GM23338 (cell line): Measurements from ENCODE around the gene DDX60. TPM values are rescaled to one million over a fixed set of nuclear protein-coding genes. Genes with fewer than 3 reads are reported as not detected.

Experiments used
- ATAC-seq: fragments of 200-7000 bp; cut with Tn5 transposase; 3 replicates; pipeline ENCODE4 v1.9.1; 2020
- DNase-seq: peaks from one replicate; pipeline ENCODE4 v3.0.0-alpha.2; 2015; ENCODE audit warnings: low spot score
- H2AFZ ChIP-seq: fragments of 200-600 bp; sonication (generic); 2 replicates; pipeline ENCODE4 v1.8.0; 2016; ENCODE audit warnings: antibody characterized with exemption, mild to moderate bottlenecking, moderate library complexity
- H3F3A ChIP-seq: fragments of 200-600 bp; sonication (generic); replicated peaks from 2 replicates; pipeline ENCODE4 v1.8.0; 2017; ENCODE audit warnings: antibody characterized with exemption, mixed run types, low read depth
- H3K27ac ChIP-seq: fragments of 200-600 bp; sonication (generic); 2 replicates; pipeline ENCODE4 v1.6.1; 2016; ENCODE audit warnings: low read depth
- H3K27me3 ChIP-seq: fragments of 200-600 bp; sonication (generic); 2 replicates; pipeline ENCODE4 v1.8.0; 2016; ENCODE audit warnings: mild to moderate bottlenecking, mixed run types, moderate library complexity; ENCODE audit not compliant: insufficient read depth
- H3K36me3 ChIP-seq: fragments of 200-600 bp; sonication (generic); 2 replicates; pipeline ENCODE4 v1.8.0; 2016; ENCODE audit warnings: mild to moderate bottlenecking; ENCODE audit not compliant: insufficient read depth
- H3K4me1 ChIP-seq: fragments of 200-600 bp; sonication (generic); 2 replicates; pipeline ENCODE4 v1.8.0; 2016; ENCODE audit warnings: mild to moderate bottlenecking, moderate library complexity; ENCODE audit not compliant: insufficient read depth
- H3K4me2 ChIP-seq: fragments of 200-600 bp; sonication (generic); 2 replicates; pipeline ENCODE4 v1.7.1; 2017; ENCODE audit warnings: mixed run types
- H3K4me3 ChIP-seq: fragments of 200-600 bp; sonication (generic); 2 replicates; pipeline ENCODE4 v1.6.1; 2016; ENCODE audit warnings: mixed run types
- H3K79me2 ChIP-seq: fragments of 200-600 bp; sonication (generic); replicated peaks from 2 replicates; pipeline ENCODE4 v1.8.0; 2017; ENCODE audit warnings: mild to moderate bottlenecking; ENCODE audit not compliant: insufficient read depth
- H3K9me2 ChIP-seq: fragments of 200-600 bp; sonication (generic); 2 replicates; pipeline ENCODE4 v1.8.0; 2017; ENCODE audit not compliant: insufficient read depth
- H4K20me1 ChIP-seq: fragments of 200-600 bp; sonication (generic); replicated peaks from 2 replicates; pipeline ENCODE4 v1.8.0; 2017; ENCODE audit warnings: mild to moderate bottlenecking; ENCODE audit not compliant: insufficient read depth
- H3K27ac Mint-ChIP-seq: 2 replicates; pipeline ENCODE4 v1.8.0; 2020; ENCODE audit warnings: inconsistent platforms, mild to moderate bottlenecking, moderate library complexity, mixed read lengths
- H3K27me3 Mint-ChIP-seq: 3 replicates; pipeline ENCODE4 v1.8.0; 2022; ENCODE audit warnings: low read depth, mild to moderate bottlenecking, moderate library complexity, mixed read lengths, inconsistent platforms; ENCODE audit not compliant: insufficient read depth, poor library complexity
- H3K36me3 Mint-ChIP-seq: 3 replicates; pipeline ENCODE4 v1.8.0; 2021; ENCODE audit warnings: low read depth, mild to moderate bottlenecking, inconsistent platforms, moderate library complexity, mixed read lengths
- H3K4me1 Mint-ChIP-seq: 3 replicates; pipeline ENCODE4 v1.8.0; 2020; ENCODE audit warnings: mild to moderate bottlenecking, inconsistent platforms, mixed read lengths
- H3K4me3 Mint-ChIP-seq: 3 replicates; pipeline ENCODE4 v1.8.0; 2021; ENCODE audit warnings: moderate library complexity, mild to moderate bottlenecking, inconsistent platforms, mixed read lengths
- H3K9me3 Mint-ChIP-seq: 3 replicates; pipeline ENCODE4 v1.8.0; 2020; ENCODE audit warnings: moderate library complexity, mild to moderate bottlenecking, inconsistent platforms, mixed read lengths
- CREB1 ChIP-seq: fragments of 250-450 bp; sonication (Bioruptor Pico); IDR thresholded peaks from 2 replicates; pipeline ENCODE4 v1.5.0; 2020; ENCODE audit warnings: low read depth, mild to moderate bottlenecking, moderate library complexity
- EZH2 ChIP-seq: fragments of 200-600 bp; sonication (generic); IDR thresholded peaks from one replicate; pipeline ENCODE4 v1.8.0; 2017; ENCODE audit warnings: antibody characterized with exemption, mild to moderate bottlenecking, low read depth; ENCODE audit not compliant: unreplicated experiment
- EZH2phosphoT487 ChIP-seq: fragments of 200-600 bp; sonication (generic); IDR thresholded peaks from one replicate; pipeline ENCODE4 v1.8.1; 2018; ENCODE audit warnings: antibody characterized with exemption; ENCODE audit not compliant: unreplicated experiment
- JUNB ChIP-seq: IDR thresholded peaks from one replicate; pipeline ENCODE4 v1.6.1; 2016; ENCODE audit warnings: antibody characterized with exemption; ENCODE audit not compliant: unreplicated experiment
- POLR2AphosphoS5 ChIP-seq: IDR thresholded peaks from 2 replicates; pipeline ENCODE4 v1.6.1; 2016; ENCODE audit warnings: antibody characterized with exemption, low read depth
- ZNF114 ChIP-seq: fragments of 250-450 bp; sonication (Bioruptor Pico); IDR thresholded peaks from 2 replicates; pipeline ENCODE4 v1.5.0; 2020; ENCODE audit warnings: mild to moderate bottlenecking, moderate library complexity
- ZNF331 ChIP-seq: fragments of 250-450 bp; sonication (Bioruptor Pico); IDR thresholded peaks from 2 replicates; pipeline ENCODE4 v1.5.0; 2020; ENCODE audit warnings: low read depth, mild to moderate bottlenecking, moderate library complexity
- polyA plus RNA-seq: library from polyadenylated mRNA; unstranded; fragments of >200 nt; fragmentation: Nextera tagmentation; extraction: Ambion mirVana; gene quantifications from 2 replicates; pipeline ENCODE4 v1.2.1, GENCODE V29; 2016
- total RNA-seq: library from RNA; depleted of rRNA; stranded (reverse); fragments of >200 nt; shearing (Covaris generic); gene quantifications from 2 replicates; pipeline ENCODE4 v1.2.3, GENCODE V29; 2014
- TF ChIP-seq, protein P1 (sequence below): fragments of 250-450 bp; sonication (Bioruptor Pico); IDR thresholded peaks from 2 replicates; pipeline ENCODE4 v1.5.0; 2020; ENCODE audit warnings: mild to moderate bottlenecking, moderate library complexity
- TF ChIP-seq, protein P2 (sequence below), 2 experiments: fragments of 200-600 bp in 1 of 2; sonication (generic) in 1 of 2; conservative IDR thresholded peaks; 2 replicates each; pipeline versions ENCODE4 v1.5.1 to v1.6.1; 2016 to 2017; ENCODE audit warnings: antibody characterized with exemption in 2 of 2, low read depth in 2 of 2, mild to moderate bottlenecking in 2 of 2, moderate library complexity in 1 of 2
- TF ChIP-seq, protein P3 (sequence below): IDR thresholded peaks from one replicate; pipeline ENCODE4 v1.6.1; 2018; ENCODE audit warnings: antibody characterized with exemption; ENCODE audit not compliant: unreplicated experiment

Gene DDX60
- total and polyA plus RNA-seq, 2 experiments from 2014 or later = 1.0 to 1.4 TPM

DNA sequence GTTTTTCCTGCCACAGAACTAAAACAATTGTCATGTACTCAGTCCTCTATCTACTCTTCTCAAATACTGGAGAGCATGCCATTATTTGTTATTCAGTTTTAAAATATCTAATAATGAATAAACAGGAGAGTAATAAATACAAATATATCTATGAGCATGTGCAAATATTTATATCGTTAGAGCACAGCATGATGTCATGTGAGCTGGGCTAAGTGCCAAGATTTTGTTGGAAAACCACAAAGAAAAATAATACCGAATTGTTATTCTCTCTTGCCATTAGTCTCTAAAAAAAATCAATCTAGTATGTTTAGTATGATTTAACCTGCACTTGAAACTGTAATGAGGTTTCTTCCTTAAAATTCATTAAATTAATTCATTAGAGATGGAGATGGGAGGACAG, 97.3 kb downstream of the DDX60 start:
- no peak overlapping the region for H3K27ac Mint-ChIP-seq
- 0 out of 2 replicates have a peak, but pooled peaks cover 6% of the 10 kb centered on the region for H3K9me2 ChIP-seq
- no peaks in the 10 kb centered on the region for H3K27me3 ChIP-seq
- H3K27ac ChIP-seq = no peak overlapping the region
- H3K79me2 ChIP-seq = no peaks in the 10 kb centered on the region
- no peak overlapping the region for H3K4me3 ChIP-seq
- peaks cover 3% of the 10 kb centered on the region; the same call in 1 of the 3 replicates for H3K4me1 Mint-ChIP-seq
- H3K36me3 Mint-ChIP-seq = peaks cover 4% of the 10 kb centered on the region; the same call in 1 of the 3 replicates
- H3K36me3 ChIP-seq = no peaks in the 10 kb centered on the region
- no peak overlapping the region for H3K4me3 Mint-ChIP-seq
- no peaks in the 10 kb centered on the region for H3F3A ChIP-seq
- no peaks in the 10 kb centered on the region for H4K20me1 ChIP-seq
- no peaks in the 10 kb centered on the region for H3K27me3 Mint-ChIP-seq
- no peak overlapping the region for H3K4me2 ChIP-seq
- DNase-seq (no peak), ATAC-seq (no peak)
- no peaks in the 10 kb centered on the region for H3K4me1 ChIP-seq
- H3K9me3 Mint-ChIP-seq = peaks cover 5% of the 10 kb centered on the region; the same call in 1 of the 3 replicates
- H2AFZ ChIP-seq = no peak overlapping the region
- no peak for TF ChIP-seq EZH2phosphoT487
- no peak for TF ChIP-seq POLR2AphosphoS5
- TF ChIP-seq JUNB = no peak
- TF ChIP-seq, protein P1, sequence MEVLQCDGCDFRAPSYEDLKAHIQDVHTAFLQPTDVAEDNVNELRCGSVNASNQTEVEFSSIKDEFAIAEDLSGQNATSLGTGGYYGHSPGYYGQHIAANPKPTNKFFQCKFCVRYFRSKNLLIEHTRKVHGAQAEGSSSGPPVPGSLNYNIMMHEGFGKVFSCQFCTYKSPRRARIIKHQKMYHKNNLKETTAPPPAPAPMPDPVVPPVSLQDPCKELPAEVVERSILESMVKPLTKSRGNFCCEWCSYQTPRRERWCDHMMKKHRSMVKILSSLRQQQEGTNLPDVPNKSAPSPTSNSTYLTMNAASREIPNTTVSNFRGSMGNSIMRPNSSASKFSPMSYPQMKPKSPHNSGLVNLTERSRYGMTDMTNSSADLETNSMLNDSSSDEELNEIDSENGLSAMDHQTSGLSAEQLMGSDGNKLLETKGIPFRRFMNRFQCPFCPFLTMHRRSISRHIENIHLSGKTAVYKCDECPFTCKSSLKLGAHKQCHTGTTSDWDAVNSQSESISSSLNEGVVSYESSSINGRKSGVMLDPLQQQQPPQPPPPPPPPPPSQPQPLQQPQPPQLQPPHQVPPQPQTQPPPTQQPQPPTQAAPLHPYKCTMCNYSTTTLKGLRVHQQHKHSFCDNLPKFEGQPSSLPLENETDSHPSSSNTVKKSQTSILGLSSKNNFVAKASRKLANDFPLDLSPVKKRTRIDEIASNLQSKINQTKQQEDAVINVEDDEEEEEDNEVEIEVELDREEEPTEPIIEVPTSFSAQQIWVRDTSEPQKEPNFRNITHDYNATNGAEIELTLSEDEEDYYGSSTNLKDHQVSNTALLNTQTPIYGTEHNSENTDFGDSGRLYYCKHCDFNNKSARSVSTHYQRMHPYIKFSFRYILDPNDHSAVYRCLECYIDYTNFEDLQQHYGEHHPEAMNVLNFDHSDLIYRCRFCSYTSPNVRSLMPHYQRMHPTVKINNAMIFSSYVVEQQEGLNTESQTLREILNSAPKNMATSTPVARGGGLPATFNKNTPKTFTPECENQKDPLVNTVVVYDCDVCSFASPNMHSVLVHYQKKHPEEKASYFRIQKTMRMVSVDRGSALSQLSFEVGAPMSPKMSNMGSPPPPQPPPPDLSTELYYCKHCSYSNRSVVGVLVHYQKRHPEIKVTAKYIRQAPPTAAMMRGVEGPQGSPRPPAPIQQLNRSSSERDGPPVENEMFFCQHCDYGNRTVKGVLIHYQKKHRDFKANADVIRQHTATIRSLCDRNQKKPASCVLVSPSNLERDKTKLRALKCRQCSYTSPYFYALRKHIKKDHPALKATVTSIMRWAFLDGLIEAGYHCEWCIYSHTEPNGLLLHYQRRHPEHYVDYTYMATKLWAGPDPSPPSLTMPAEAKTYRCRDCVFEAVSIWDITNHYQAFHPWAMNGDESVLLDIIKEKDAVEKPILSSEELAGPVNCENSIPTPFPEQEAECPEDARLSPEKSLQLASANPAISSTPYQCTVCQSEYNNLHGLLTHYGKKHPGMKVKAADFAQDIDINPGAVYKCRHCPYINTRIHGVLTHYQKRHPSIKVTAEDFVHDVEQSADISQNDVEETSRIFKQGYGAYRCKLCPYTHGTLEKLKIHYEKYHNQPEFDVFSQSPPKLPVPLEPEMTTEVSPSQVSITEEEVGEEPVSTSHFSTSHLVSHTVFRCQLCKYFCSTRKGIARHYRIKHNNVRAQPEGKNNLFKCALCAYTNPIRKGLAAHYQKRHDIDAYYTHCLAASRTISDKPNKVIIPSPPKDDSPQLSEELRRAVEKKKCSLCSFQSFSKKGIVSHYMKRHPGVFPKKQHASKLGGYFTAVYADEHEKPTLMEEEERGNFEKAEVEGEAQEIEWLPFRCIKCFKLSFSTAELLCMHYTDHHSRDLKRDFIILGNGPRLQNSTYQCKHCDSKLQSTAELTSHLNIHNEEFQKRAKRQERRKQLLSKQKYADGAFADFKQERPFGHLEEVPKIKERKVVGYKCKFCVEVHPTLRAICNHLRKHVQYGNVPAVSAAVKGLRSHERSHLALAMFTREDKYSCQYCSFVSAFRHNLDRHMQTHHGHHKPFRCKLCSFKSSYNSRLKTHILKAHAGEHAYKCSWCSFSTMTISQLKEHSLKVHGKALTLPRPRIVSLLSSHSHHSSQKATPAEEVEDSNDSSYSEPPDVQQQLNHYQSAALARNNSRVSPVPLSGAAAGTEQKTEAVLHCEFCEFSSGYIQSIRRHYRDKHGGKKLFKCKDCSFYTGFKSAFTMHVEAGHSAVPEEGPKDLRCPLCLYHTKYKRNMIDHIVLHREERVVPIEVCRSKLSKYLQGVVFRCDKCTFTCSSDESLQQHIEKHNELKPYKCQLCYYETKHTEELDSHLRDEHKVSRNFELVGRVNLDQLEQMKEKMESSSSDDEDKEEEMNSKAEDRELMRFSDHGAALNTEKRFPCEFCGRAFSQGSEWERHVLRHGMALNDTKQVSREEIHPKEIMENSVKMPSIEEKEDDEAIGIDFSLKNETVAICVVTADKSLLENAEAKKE = no peak
- TF ChIP-seq ZNF114 (CRISPR knock-in tag) = no peak

DNA sequence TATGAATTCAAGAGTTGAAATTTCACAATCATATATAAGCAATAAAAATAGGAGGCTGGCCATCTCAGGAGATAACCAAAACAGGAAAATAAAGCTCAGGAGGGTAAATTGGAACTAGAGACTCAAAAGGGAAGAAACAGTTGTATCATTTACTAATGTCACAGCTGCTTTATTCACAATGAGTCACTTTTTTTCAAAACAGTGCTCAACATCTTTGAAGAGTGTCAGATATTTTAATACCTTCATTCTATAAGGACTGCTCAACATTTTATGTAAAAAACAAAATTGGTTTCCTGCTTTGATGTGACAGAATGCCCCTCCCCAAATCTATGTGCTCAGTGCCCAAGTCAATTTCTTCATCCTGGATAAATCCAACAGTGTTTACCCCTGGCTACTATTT, 97.7 kb downstream of the DDX60 start:
- H3K4me3 ChIP-seq = no peak overlapping the region
- H3K27me3 ChIP-seq = no peaks in the 10 kb centered on the region
- H3F3A ChIP-seq = no peaks in the 10 kb centered on the region
- H3K27me3 Mint-ChIP-seq = no peaks in the 10 kb centered on the region
- H4K20me1 ChIP-seq = no peaks in the 10 kb centered on the region
- no peak overlapping the region for H3K27ac ChIP-seq
- H3K4me1 Mint-ChIP-seq = peaks cover 3% of the 10 kb centered on the region; the same call in 1 of the 3 replicates
- peaks cover 4% of the 10 kb centered on the region; the same call in 1 of the 3 replicates for H3K36me3 Mint-ChIP-seq
- 0 out of 2 replicates have a peak, but pooled peaks cover 6% of the 10 kb centered on the region for H3K9me2 ChIP-seq
- no peak overlapping the region for H2AFZ ChIP-seq
- H3K27ac Mint-ChIP-seq = no peak overlapping the region
- no peak overlapping the region for H3K4me3 Mint-ChIP-seq
- DNase-seq (no peak), ATAC-seq (no peak)
- no peak overlapping the region for H3K4me2 ChIP-seq
- H3K36me3 ChIP-seq = no peaks in the 10 kb centered on the region
- no peaks in the 10 kb centered on the region for H3K79me2 ChIP-seq
- peaks cover 5% of the 10 kb centered on the region; the same call in 1 of the 3 replicates for H3K9me3 Mint-ChIP-seq
- no peaks in the 10 kb centered on the region for H3K4me1 ChIP-seq
- TF ChIP-seq ZNF331 (CRISPR knock-in tag) = no peak
- no peak for TF ChIP-seq ZNF114 (CRISPR knock-in tag)
- TF ChIP-seq EZH2 = no peak
- TF ChIP-seq, protein P2, sequence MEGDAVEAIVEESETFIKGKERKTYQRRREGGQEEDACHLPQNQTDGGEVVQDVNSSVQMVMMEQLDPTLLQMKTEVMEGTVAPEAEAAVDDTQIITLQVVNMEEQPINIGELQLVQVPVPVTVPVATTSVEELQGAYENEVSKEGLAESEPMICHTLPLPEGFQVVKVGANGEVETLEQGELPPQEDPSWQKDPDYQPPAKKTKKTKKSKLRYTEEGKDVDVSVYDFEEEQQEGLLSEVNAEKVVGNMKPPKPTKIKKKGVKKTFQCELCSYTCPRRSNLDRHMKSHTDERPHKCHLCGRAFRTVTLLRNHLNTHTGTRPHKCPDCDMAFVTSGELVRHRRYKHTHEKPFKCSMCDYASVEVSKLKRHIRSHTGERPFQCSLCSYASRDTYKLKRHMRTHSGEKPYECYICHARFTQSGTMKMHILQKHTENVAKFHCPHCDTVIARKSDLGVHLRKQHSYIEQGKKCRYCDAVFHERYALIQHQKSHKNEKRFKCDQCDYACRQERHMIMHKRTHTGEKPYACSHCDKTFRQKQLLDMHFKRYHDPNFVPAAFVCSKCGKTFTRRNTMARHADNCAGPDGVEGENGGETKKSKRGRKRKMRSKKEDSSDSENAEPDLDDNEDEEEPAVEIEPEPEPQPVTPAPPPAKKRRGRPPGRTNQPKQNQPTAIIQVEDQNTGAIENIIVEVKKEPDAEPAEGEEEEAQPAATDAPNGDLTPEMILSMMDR (conservative IDR thresholded peaks at IDR 0.05; ENCODE audit: low read depth in 2 of 2) = no peak
- TF ChIP-seq, protein P3, sequence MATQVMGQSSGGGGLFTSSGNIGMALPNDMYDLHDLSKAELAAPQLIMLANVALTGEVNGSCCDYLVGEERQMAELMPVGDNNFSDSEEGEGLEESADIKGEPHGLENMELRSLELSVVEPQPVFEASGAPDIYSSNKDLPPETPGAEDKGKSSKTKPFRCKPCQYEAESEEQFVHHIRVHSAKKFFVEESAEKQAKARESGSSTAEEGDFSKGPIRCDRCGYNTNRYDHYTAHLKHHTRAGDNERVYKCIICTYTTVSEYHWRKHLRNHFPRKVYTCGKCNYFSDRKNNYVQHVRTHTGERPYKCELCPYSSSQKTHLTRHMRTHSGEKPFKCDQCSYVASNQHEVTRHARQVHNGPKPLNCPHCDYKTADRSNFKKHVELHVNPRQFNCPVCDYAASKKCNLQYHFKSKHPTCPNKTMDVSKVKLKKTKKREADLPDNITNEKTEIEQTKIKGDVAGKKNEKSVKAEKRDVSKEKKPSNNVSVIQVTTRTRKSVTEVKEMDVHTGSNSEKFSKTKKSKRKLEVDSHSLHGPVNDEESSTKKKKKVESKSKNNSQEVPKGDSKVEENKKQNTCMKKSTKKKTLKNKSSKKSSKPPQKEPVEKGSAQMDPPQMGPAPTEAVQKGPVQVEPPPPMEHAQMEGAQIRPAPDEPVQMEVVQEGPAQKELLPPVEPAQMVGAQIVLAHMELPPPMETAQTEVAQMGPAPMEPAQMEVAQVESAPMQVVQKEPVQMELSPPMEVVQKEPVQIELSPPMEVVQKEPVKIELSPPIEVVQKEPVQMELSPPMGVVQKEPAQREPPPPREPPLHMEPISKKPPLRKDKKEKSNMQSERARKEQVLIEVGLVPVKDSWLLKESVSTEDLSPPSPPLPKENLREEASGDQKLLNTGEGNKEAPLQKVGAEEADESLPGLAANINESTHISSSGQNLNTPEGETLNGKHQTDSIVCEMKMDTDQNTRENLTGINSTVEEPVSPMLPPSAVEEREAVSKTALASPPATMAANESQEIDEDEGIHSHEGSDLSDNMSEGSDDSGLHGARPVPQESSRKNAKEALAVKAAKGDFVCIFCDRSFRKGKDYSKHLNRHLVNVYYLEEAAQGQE = no peak
- TF ChIP-seq CREB1 (CRISPR knock-in tag) = no peak
- TF ChIP-seq JUNB = no peak
- TF ChIP-seq POLR2AphosphoS5 = no peak
